CD4-positive, alpha-beta T cell treated with Interleukin-4 for 1 hour (primary cell): ENCODE data around the gene CDH4.

ENCODE experiments used
- DNase-seq, 2 donors: peaks; one replicate each; pipeline ENCODE4 v3.0.0-alpha.2; 2020 to 2022

The CDH4 gene

DNA sequence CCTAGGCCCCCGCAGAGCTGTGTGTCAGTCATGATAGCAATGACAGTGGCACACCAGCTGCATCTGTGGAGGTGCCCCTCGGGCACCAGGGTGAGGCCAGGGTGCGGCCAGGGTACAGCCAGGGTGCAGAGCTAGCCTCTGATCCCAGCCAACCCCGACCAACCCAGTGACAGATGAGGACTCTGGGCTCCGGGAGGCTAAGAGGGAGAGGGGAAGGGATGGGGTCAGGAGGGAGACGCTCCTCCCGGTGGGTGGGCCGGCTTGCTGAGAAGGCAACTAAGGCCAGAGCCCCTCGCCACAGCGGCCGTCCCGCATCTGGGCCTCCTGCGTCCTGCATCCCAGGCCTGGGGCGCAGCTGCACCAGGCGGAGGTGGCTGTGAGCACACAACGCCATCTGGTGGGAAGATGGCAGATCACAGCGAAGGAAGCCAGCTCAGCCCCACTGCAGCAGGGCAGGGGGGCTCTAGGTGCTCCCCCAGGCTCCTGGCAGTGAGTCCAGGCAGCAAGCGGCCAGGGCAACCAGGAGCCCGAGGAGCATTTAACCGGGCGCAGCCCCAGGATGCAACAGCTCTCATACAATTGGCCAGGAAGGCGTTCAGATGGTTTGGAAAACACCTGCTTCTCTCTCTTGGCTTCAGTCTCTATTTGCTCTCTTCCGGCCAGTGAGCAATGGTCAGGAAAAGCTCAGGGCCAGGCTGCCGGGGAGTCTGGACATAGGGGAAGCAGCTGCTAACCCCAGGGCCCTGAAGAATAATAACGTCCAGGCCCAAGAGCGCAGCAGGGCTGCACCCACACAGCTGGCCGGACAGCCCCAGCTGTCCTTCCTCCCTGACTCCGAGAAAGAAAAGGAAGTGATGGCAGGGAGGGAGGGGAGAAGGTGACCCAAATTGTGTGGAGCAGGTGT is 644.2 kb downstream of the CDH4 start:
- DNase-seq = peak in 1 of 2 donors; percentile 2

GRCh38 chr20:61897401-61898295 is 645.6 kb downstream of the CDH4 start:
- DNase-seq = no peak

DNA sequence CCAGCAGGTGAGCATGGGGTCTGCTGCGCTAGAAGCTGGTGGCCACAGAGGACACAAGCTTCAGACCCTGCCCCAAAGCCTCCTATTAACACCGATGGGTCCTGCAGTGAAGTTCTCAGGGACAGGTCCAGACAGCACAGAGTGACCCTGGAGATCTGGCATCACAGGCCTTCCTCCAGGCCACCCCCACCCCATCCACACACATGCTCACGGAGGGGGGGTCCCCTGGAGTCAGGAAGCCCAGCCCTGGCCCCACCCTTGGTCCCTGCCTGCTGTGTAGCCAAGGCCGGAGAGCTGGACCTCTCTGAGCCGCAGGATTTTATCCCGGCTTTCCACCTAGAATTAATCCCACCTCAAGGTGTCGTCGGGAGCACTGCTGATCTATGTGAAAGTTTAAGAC is 646.3 kb downstream of the CDH4 start:
- no peak for DNase-seq

DNA sequence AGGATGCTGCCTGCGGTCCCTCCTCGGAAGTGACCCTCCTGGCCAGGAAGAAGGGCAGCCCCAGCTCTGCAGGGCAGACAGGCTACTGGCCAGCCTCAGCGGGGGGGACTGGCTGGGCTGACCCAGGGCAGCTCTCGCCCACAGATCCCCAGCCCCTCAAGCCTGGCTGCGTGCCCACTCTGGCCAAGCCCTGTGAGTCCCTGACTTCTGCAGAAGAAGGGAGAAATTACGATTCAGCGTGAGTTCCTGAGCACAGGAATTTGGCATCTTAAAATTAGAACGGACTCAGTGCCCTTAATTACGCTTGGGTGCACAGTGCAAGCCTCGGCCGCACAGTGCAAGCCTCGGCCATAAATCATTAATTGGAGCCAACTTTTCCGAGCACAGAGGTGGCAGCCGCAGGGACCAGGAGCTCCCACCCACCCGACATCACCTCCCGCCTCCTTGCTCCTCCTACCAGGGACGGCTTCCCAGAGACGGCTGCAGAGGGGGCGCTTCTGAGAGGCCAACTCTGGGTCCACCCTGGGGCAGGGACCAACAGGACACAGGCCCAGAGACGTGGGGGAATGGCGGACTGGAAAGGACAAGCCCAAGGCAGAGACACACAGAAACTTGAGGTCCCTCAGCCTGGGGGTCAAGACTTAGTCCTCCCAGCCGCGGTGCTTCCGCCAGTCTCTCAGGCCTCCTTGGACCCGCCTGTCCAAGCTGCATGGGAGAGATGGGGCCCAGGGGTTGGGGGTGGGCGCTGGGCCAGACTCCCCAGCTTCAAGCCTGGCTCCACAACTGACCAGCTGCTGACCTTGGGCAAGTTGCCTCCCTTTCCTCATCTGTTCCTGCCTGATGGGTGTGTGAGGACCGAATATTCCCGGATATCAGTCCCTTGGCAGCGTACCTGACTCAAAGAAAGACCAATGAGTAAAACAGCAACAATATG is 648.2 kb downstream of the CDH4 start:
- no peak for DNase-seq

DNA sequence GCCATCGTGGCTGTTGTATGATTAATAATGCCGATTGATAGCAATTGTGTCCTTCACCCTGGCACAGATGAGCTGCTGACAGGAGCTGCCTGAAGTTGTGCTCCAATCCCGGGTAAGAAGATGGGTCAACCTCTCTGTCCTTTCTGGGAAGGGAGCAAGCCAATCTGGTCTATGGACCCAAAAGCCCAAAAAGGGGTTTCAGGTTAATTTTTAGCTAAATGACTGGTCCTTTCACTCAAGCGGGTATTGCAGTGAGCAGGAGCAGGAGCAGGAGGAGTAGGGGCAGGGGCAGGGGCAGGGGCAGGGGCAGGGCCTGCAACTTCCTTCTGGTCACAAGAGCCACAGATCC is 648.9 kb downstream of the CDH4 start:
- DNase-seq = no peak

- no peak for DNase-seq
Observed at GRCh38 chr20:61901392-61902220, 649.5 kb downstream of the CDH4 start.

- DNase-seq = no peak
Observed at GRCh38 chr20:61902221-61902869, 650.3 kb downstream of the CDH4 start.

GRCh38 chr20:61903575-61904340 is 651.7 kb downstream of the CDH4 start:
- DNase-seq = no peak

DNA sequence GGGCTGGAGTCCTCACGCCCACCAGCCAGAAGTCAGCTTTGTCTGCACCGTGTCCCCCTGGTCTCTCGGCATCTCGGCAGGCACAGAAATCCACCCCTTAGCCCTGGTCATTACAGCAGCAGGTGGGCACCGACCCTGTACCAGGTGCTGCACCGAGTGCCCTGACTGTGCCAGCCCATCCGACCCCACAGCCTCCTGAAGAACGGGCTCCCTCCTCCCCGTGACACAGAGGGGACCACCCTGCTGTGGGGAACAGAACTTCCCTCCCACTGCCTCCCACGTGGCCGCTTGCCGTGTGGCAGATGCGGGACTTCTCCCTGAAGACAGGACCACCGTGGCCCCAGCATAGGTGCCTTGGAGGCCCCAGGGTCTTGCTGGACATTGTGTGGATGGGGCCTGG is 652.4 kb downstream of the CDH4 start:
- DNase-seq = no peak

DNA sequence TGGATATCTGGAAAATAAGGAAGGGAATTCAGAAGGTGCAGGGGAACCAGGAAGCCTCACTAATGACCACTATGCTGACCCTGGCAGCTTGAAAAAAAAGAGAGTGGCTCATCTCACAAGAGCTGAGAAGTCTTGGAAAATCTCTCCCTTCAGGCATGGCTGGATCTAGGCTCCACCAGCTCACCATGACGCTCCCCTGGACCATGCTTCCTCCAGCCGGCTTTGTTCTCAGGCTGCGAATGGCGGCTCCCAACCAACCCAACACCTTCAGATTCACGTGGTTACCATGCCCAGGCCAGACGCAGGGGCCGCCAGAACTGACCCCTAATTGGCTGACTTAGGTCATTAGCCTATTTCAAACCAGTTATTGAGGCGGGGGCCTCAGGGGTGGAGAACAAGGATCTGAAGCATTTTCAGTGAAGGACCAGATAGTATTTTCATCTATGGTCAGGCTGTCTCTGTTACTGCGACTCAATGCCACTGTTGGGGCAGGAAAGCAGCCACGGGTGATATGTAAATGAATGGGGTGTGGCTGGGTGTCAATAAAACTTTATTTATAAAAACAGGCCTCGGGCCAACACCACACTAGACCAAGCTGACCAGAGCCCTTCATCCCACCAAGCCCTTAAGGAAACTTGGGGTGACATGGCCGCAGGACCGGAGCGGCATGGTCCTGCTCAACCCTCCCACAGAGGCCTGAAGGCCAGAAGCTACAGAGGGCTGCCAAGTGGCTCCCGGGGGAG is 653.9 kb downstream of the CDH4 start:
- DNase-seq = no peak

DNA sequence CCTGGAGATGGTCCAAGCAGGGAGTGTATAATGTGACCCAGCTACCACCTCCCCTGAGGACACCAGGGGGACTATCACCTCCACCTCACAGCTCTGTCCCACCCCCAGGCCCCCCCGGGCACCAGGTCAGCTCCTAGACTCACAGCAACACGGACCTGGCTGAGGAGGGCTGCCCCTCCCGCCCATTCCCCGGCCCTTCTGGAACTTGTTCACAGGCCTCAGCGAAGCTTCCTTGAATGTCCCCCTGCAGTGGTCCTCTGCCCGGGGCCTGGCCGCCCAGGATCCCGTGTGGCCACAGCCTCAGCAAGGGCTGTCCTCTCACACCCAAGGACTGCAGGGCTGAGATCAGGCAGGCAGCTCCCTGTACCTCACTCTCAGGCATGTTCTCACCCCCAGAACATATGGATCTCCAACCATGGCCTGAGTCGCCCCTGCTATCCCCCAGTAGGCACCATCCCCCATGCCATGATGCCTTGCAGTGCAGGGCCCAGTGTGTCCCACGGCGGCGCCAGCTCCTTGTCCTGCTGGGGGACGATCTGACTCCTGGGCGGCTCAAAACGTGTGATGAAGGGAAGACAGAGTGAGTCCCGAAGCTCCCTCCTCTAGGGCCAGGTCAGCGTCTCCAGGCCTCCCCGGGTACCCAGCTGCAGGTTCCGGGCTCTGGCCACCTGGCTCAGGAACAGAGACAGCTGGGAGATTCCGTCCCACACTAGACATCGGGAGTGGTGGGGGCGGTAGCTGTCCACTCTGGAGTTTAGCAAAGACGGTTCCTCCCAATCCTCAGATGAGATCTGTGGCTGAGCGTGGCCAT is 655.2 kb downstream of the CDH4 start:
- no peak for DNase-seq

DNA sequence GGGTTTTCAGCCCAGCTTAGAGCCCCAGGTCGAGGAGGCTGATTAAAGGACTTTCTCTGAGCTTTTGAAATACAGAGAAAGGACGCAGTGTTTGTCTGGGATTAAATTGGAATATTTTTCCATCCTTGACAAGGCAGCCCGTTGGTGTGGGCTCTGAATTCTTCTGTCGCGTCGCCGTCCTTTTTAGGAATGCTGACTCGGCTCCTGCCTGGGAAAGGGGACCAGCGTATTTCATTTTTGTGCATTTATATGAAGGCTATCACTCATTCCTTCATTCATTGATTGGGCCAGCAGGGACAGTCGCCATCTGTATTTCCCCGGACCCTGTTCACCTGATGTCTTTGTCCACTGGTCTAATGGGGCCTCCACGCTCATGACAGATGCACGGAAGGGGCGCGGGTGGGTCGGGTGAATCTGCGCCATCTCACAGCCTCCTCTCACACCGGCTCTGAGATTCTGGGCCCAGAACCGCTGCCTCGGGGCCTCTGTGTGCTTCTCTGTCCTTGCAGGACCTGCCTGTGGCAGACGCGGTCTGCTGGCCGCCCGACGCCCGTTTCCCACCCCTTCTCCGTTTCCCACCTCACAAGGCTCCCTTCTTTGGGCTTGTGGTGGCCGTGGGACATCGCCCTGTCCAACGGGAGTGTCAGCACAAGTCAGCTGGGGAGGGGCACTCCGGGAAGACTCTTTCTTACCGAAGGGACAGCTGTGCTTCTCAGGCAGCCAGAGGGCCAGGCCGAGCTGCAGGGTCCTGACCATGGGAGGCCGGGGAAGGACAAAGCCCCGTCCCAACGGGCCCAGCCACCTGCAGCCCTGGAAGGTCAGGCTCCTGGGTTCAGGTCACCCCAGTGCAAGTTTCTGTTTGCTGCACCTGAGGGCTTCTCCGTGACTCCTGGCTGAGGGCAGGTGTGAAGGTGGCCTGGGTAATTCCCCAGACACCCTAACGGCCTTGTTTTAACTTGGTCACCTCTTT is 656.3 kb downstream of the CDH4 start:
- no peak for DNase-seq

GRCh38 chr20:61909028-61909427 is 657.0 kb downstream of the CDH4 start:
- DNase-seq = no peak

- no peak for DNase-seq
Observed at GRCh38 chr20:61909821-61910220, 657.8 kb downstream of the CDH4 start.

- no peak for DNase-seq
Observed at GRCh38 chr20:61911824-61912223, 659.8 kb downstream of the CDH4 start.

DNA sequence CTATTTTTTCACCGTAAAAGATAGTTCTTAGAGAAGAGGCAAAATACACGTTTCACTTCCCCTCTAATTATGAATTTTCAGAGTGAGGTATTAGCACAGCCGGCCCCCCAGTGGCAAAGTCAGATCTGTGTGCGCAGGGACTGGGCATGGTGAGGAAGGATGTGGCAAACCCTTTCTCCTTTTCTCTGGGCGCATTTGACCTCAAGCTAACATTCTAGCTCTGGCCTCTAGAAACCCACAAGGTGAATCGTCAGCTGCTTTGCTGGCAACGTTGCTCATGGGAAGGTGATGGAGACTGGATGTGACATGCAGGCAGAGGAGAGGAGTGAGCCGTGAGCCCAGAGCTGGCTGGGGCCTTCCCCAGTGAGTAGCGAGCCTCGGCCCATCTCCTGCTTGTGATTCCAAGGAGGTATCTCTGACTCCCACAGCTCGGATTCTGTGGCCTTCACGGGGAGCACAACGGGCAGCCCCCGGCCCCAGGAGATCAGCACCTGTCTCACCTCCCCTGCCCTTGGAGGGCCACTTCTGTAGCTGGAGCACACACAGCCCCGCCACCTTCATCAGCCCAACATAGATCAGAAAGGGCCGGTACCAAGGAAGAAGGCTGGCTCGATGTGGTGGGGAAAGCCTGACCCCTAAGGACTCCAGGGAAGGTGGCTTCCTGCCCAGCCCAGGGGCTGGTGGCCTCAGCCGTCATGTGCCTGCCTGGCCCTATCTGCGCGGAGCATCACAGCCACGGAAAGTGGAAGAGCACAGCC is 660.8 kb downstream of the CDH4 start:
- no peak for DNase-seq
